ENCODE data around the gene AMPD1. TPM values are rescaled to one million over a fixed set of nuclear protein-coding genes. Genes with fewer than 3 reads are reported as not detected.

Gene AMPD1
- total and polyA plus RNA-seq, 5 experiments from 2014 or later, result not detected

Other genes with a start within 250 kb of the AMPD1 start
- 10 to 100 TPM; 57.5 to 58.6 TPM for gene TRIM33, start 184.3 kb downstream of the AMPD1 start, total RNA-seq
- gene TRIM33, start 184.3 kb downstream of the AMPD1 start, polyA plus RNA-seq, result 10 to 100 TPM; 18.2 to 32.2 (median 23.2) TPM
- gene BCAS2, start 113.9 kb downstream of the AMPD1 start, total RNA-seq, result 10 to 100 TPM; 37.1 to 41.3 TPM
- 10 to 100 TPM; 90.0 to 100.0 (median 97.2) TPM for gene BCAS2, start 113.9 kb downstream of the AMPD1 start, polyA plus RNA-seq
- gene DENND2C, start 25.5 kb downstream of the AMPD1 start, total RNA-seq, result 1 to 10 TPM; 1.9 to 2.3 TPM
- gene DENND2C, start 25.5 kb downstream of the AMPD1 start, polyA plus RNA-seq, result 1 to 10 TPM in 1 of 3 donors, under 1 TPM in 2; 0.44 to 1.0 (median 0.77) TPM
- 10 to 100 TPM; 28.1 to 28.2 TPM for gene NRAS, start 21.2 kb upstream of the AMPD1 start, total RNA-seq
- gene NRAS, start 21.2 kb upstream of the AMPD1 start, polyA plus RNA-seq, result 10 to 100 TPM; 25.5 to 33.3 (median 29.6) TPM
- 100 to 1,000 TPM; 534 to 610 TPM for gene CSDE1, start 62.4 kb upstream of the AMPD1 start, total RNA-seq
- gene CSDE1, start 62.4 kb upstream of the AMPD1 start, polyA plus RNA-seq, result 100 to 1,000 TPM; 354 to 411 (median 407) TPM
- 10 to 100 TPM; 59.3 to 64.3 TPM for gene SIKE1, start 85.1 kb upstream of the AMPD1 start, total RNA-seq
- gene SIKE1, start 85.1 kb upstream of the AMPD1 start, polyA plus RNA-seq, result 10 to 100 TPM; 28.9 to 31.0 (median 29.9) TPM
- gene SYCP1, start 159.3 kb upstream of the AMPD1 start, total RNA-seq, result not detected
- not detected for gene SYCP1, start 159.3 kb upstream of the AMPD1 start, polyA plus RNA-seq